Subcutaneous abdominal adipose tissue (tissue), 5 donors: ENCODE results near the gene DHDDS.
A peak's percentile ranks its signal among the peaks of the same experiment; 100 is the strongest.

Source experiments
- H3K27ac ChIP-seq: one replicate; pipeline ENCODE4 v1.7.0; 2013; ENCODE audit warnings: low read depth, mild to moderate bottlenecking, inconsistent platforms, low read length, moderate library complexity
- H3K27me3 ChIP-seq, 5 donors: one replicate each; pipeline ENCODE4 v1.7.0; 2013; ENCODE audit warnings: low read length in 5 of 5, inconsistent platforms in 1 of 5; ENCODE audit not compliant: control insufficient read depth in 5 of 5, insufficient read depth in 4 of 5
- H3K36me3 ChIP-seq, 5 donors: one replicate each; pipeline ENCODE4 v1.7.0; 2013; ENCODE audit warnings: low read length in 5 of 5; ENCODE audit not compliant: control insufficient read depth in 5 of 5, insufficient read depth in 5 of 5
- H3K4me1 ChIP-seq, 5 donors: one replicate each; pipeline ENCODE4 v1.7.0; 2013; ENCODE audit warnings: low read length in 5 of 5, mild to moderate bottlenecking in 3 of 5, moderate library complexity in 1 of 5; ENCODE audit not compliant: control insufficient read depth in 5 of 5, insufficient read depth in 5 of 5
- H3K4me3 ChIP-seq, 5 donors: one replicate each; pipeline ENCODE4 v1.7.0; 2013; ENCODE audit warnings: low read length in 5 of 5, low read depth in 1 of 5
- H3K9ac ChIP-seq, 5 donors: one replicate each; pipeline ENCODE4 v1.7.0; 2013; ENCODE audit warnings: low read length in 5 of 5, mild to moderate bottlenecking in 4 of 5, moderate library complexity in 3 of 5
- H3K9me3 ChIP-seq, 5 donors: one replicate each; pipeline ENCODE4 v1.7.0; 2013; ENCODE audit warnings: low read length in 5 of 5; ENCODE audit not compliant: control insufficient read depth in 5 of 5
- donor health status: healthy.
- donor health status: healthy.
- donor health status: healthy.
- donor health status: healthy.
- donor health status: healthy.

The DHDDS gene

GRCh38 chr1:26472901-26473845 lies 41.1 kb downstream of the DHDDS start:
- H3K4me1 ChIP-seq = peaks cover 8 to 42% (median 40%) of the 10 kb centered on the region in 5 donors
- peak overlapping the region; percentile 91 for H3K27ac ChIP-seq
- peaks cover 28 to 51% (median 35%) of the 10 kb centered on the region in 5 donors for H3K36me3 ChIP-seq
- no peaks in the 10 kb centered on the region for H3K9me3 ChIP-seq
- H3K4me3 ChIP-seq = peak overlapping the region; percentile 63 to 80 (median 69)
- H3K27me3 ChIP-seq = no peaks in the 10 kb centered on the region
- peak overlapping the region in 3 of 5 donors; percentile 16 to 86 (median 19) for H3K9ac ChIP-seq

GRCh38 chr1:26474818-26475217 lies 42.7 kb downstream of the DHDDS start:
- no peak overlapping the region for H3K9ac ChIP-seq
- peaks cover 25 to 44% (median 30%) of the 10 kb centered on the region in 5 donors for H3K36me3 ChIP-seq

GRCh38 chr1:26475989-26476388 lies 43.9 kb downstream of the DHDDS start:
- Histone ChIP-seq H3K36me3 (peaks cover 25 to 42% (median 30%) of the 10 kb centered on the region in 5 donors), H3K9ac (no peak overlapping the region), H3K4me1 (peaks cover 8 to 24% (median 21%) of the 10 kb centered on the region in 5 donors), H3K27me3 (no peaks in the 10 kb centered on the region), H3K4me3 (no peak overlapping the region), H3K9me3 (no peaks in the 10 kb centered on the region), H3K27ac (no peak overlapping the region)

More at GRCh38 chr1:26474818-26475217, 42.7 kb downstream of the DHDDS start:
- H3K4me1 ChIP-seq = peaks cover 8 to 34% (median 33%) of the 10 kb centered on the region in 5 donors
- no peak overlapping the region for H3K27ac ChIP-seq
- H3K27me3 ChIP-seq = no peaks in the 10 kb centered on the region
- no peaks in the 10 kb centered on the region for H3K9me3 ChIP-seq
- H3K4me3 ChIP-seq = no peak overlapping the region

GRCh38 chr1:26476958-26477357 lies 44.8 kb downstream of the DHDDS start:
- Histone ChIP-seq H3K9ac (no peak overlapping the region), H3K4me3 (no peak overlapping the region), H3K27me3 (no peaks in the 10 kb centered on the region), H3K4me1 (peaks cover 6 to 15% (median 12%) of the 10 kb centered on the region in 5 donors), H3K9me3 (no peaks in the 10 kb centered on the region), H3K27ac (no peak overlapping the region), H3K36me3 (peaks cover 25 to 42% (median 30%) of the 10 kb centered on the region in 5 donors)

GRCh38 chr1:26477446-26478152 lies 45.5 kb downstream of the DHDDS start:
- no peak overlapping the region for H3K9ac ChIP-seq
- H3K9me3 ChIP-seq = no peaks in the 10 kb centered on the region
- H3K4me1 ChIP-seq = peaks cover 6 to 14% (median 11%) of the 10 kb centered on the region in 5 donors
- H3K36me3 ChIP-seq = peaks cover 25 to 42% (median 30%) of the 10 kb centered on the region in 5 donors
- no peak overlapping the region for H3K4me3 ChIP-seq
- no peak overlapping the region for H3K27ac ChIP-seq
- H3K27me3 ChIP-seq = no peaks in the 10 kb centered on the region

GRCh38 chr1:26478159-26478558 lies 46.0 kb downstream of the DHDDS start:
- H3K36me3 ChIP-seq = peaks cover 25 to 42% (median 30%) of the 10 kb centered on the region in 5 donors
- H3K27me3 ChIP-seq = no peaks in the 10 kb centered on the region
- no peak overlapping the region for H3K9ac ChIP-seq
- H3K9me3 ChIP-seq = no peaks in the 10 kb centered on the region
- no peak overlapping the region for H3K4me3 ChIP-seq
- H3K27ac ChIP-seq = no peak overlapping the region
- peaks cover 6 to 12% (median 9%) of the 10 kb centered on the region in 5 donors for H3K4me1 ChIP-seq

GRCh38 chr1:26478988-26479387 lies 46.9 kb downstream of the DHDDS start:
- Histone ChIP-seq H3K27ac (no peak overlapping the region), H3K4me1 (peaks cover under 1 to 4% (median under 1%) of the 10 kb centered on the region in 5 donors), H3K9me3 (no peaks in the 10 kb centered on the region), H3K4me3 (no peak overlapping the region), H3K9ac (no peak overlapping the region), H3K36me3 (peaks cover 22 to 38% (median 29%) of the 10 kb centered on the region in 5 donors), H3K27me3 (no peaks in the 10 kb centered on the region)

- Histone ChIP-seq H3K9me3 (no peaks in the 10 kb centered on the region), H3K27ac (no peak overlapping the region), H3K36me3 (peaks cover 0 to 8% (median under 1%) of the 10 kb centered on the region in 5 donors), H3K4me3 (no peak overlapping the region), H3K4me1 (peaks cover 0 to 11% (median 8%) of the 10 kb centered on the region in 5 donors), H3K9ac (no peak overlapping the region), H3K27me3 (no peaks in the 10 kb centered on the region)
Observed at GRCh38 chr1:26482921-26483320, 50.8 kb downstream of the DHDDS start.

GRCh38 chr1:26483980-26484379 lies 51.9 kb downstream of the DHDDS start:
- Histone ChIP-seq H3K9me3 (no peaks in the 10 kb centered on the region), H3K9ac (no peak overlapping the region), H3K36me3 (peaks cover 0 to 6% (median 0%) of the 10 kb centered on the region in 5 donors), H3K4me1 (peaks cover 0 to 11% (median 8%) of the 10 kb centered on the region in 5 donors), H3K27ac (no peak overlapping the region), H3K4me3 (no peak overlapping the region), H3K27me3 (no peaks in the 10 kb centered on the region)
